ENCODE data around the gene TSPAN9. TPM values are rescaled to one million over a fixed set of nuclear protein-coding genes. Genes with fewer than 3 reads are reported as not detected.

The TSPAN9 gene
- total RNA-seq, 1 experiment from 2014 or later = 7.7 TPM

- Histone ChIP-seq H3K36me3 (ENCODE audit: control insufficient read depth, insufficient read depth, low read length) (no peaks in the 10 kb centered on the region), H3K9me3 (ENCODE audit: control insufficient read depth, insufficient read depth, low read depth, low read length) (no peaks in the 10 kb centered on the region), H3K4me3 (ENCODE audit: low read depth in 2 of 2, low read length in 2 of 2) (no peak overlapping the region), H3K27ac (ENCODE audit: low read length) (no peak overlapping the region), H3K27me3 (ENCODE audit: control insufficient read depth, insufficient read depth, low read length) (no peaks in the 10 kb centered on the region), H3K4me1 (ENCODE audit: control insufficient read depth, insufficient read depth, low read length) (no peaks in the 10 kb centered on the region)
- ATAC-seq = no peak
- BruUV-seq (replicated peaks) = no TSS peak
- in situ Hi-C loops (cut with HindIII; ENCODE audit: low pct_unique_long_range_greater_than_20kb, low sequenced_read_pairs) = no loop called here
- intact Hi-C loops (cut with micrococcal nuclease; ENCODE audit: unreplicated experiment) = no loop called here
- DNase-seq (ENCODE audit: low read depth, low spot score) = no peak
- CTCF ChIA-PET = no interaction called here
- TF ChIP-seq SIN3A (IDR thresholded peaks at IDR 0.05; ENCODE audit: borderline replicate concordance, insufficient read depth, low read depth, low read length) = no peak
- no peak for TF ChIP-seq POLR2AphosphoS5 (IDR thresholded peaks at IDR 0.05; ENCODE audit: low read depth, low read length)
- TF ChIP-seq REST (IDR thresholded peaks at IDR 0.05; ENCODE audit: insufficient read depth in 1 of 2, low read depth in 2 of 2, low read length in 1 of 2) = no peak
- TF ChIP-seq, protein P1, sequence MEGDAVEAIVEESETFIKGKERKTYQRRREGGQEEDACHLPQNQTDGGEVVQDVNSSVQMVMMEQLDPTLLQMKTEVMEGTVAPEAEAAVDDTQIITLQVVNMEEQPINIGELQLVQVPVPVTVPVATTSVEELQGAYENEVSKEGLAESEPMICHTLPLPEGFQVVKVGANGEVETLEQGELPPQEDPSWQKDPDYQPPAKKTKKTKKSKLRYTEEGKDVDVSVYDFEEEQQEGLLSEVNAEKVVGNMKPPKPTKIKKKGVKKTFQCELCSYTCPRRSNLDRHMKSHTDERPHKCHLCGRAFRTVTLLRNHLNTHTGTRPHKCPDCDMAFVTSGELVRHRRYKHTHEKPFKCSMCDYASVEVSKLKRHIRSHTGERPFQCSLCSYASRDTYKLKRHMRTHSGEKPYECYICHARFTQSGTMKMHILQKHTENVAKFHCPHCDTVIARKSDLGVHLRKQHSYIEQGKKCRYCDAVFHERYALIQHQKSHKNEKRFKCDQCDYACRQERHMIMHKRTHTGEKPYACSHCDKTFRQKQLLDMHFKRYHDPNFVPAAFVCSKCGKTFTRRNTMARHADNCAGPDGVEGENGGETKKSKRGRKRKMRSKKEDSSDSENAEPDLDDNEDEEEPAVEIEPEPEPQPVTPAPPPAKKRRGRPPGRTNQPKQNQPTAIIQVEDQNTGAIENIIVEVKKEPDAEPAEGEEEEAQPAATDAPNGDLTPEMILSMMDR (IDR thresholded peaks at IDR 0.05) = no peak
- no peak for TF ChIP-seq TCF7L2 (IDR thresholded peaks at IDR 0.05; ENCODE audit: low read depth, low read length)
- POLR2A ChIA-PET = interaction anchor here (0.5 kb wide), 1 partner anchor 88 kb away, joined by 8 read pairs; no protein-coding TSS in a partner anchor
Measured at GRCh38 chr12:3154006-3154405, 76.8 kb downstream of the TSPAN9 start.

DNA sequence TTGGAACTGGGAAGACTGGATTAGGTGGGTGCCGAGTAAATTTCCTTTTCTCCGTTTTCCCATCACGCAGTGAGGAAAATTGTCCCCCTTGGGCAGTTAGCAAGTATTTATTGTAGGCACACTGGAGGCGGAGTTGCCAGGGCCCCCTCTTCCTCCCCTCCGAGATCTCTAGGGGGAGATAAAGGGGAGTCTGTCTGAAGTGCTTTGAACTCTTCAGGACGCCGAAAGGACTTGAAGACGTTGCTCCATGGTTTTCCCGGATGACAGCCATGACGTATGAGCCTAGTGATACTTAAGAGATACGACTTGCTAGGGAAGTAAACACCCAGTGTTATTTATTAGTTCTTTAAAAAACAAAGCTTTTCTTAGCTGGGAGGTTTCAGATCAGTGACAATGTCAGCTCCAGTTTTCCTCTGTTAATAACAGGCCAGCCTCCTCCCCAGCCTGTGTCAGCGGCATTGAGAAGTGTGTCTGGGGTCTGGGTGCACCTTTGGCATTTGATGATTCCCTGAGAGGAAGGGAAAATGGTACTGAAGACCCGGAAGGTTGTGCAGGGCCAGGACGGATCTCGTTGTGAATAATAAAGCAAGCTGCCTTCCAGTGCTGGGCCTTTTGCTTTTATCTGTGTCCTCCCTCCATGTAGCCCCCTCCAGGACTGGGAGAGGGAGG lies 78.7 kb downstream of the TSPAN9 start:
- no peak for DNase-seq (ENCODE audit: low read depth, low spot score)
- no peak overlapping the region for H3K27ac ChIP-seq (ENCODE audit: low read length)
- ChIA-PET POLR2A (no interaction called here), CTCF (no interaction called here)
- H3K4me3 ChIP-seq (ENCODE audit: low read depth in 2 of 2, low read length in 2 of 2) = no peak overlapping the region
- no peak for ATAC-seq
- intact Hi-C loops (cut with micrococcal nuclease; ENCODE audit: unreplicated experiment) (no loop called here), in situ Hi-C loops (cut with HindIII; ENCODE audit: low pct_unique_long_range_greater_than_20kb, low sequenced_read_pairs) (no loop called here)
- TF ChIP-seq SIN3A (IDR thresholded peaks at IDR 0.05; ENCODE audit: borderline replicate concordance, insufficient read depth, low read depth, low read length) (no peak), TCF7L2 (IDR thresholded peaks at IDR 0.05; ENCODE audit: low read depth, low read length) (no peak), POLR2AphosphoS5 (IDR thresholded peaks at IDR 0.05; ENCODE audit: low read depth, low read length) (no peak)
- H3K36me3 ChIP-seq (ENCODE audit: control insufficient read depth, insufficient read depth, low read length) = no peaks in the 10 kb centered on the region
- no peaks in the 10 kb centered on the region for H3K27me3 ChIP-seq (ENCODE audit: control insufficient read depth, insufficient read depth, low read length)
- no peaks in the 10 kb centered on the region for H3K4me1 ChIP-seq (ENCODE audit: control insufficient read depth, insufficient read depth, low read length)
- no peaks in the 10 kb centered on the region for H3K9me3 ChIP-seq (ENCODE audit: control insufficient read depth, insufficient read depth, low read depth, low read length)
- BruUV-seq (replicated peaks) = no TSS peak

GRCh38 chr12:3157581-3158323 lies 80.6 kb downstream of the TSPAN9 start:
- no peak for TF ChIP-seq REST (IDR thresholded peaks at IDR 0.05; ENCODE audit: insufficient read depth in 1 of 2, low read depth in 2 of 2, low read length in 1 of 2)
- TF ChIP-seq, protein P1 (IDR thresholded peaks at IDR 0.05) = no peak
- TF ChIP-seq SIN3A (IDR thresholded peaks at IDR 0.05; ENCODE audit: borderline replicate concordance, insufficient read depth, low read depth, low read length) = no peak
- in situ Hi-C loops (cut with HindIII; ENCODE audit: low pct_unique_long_range_greater_than_20kb, low sequenced_read_pairs) (no loop called here), intact Hi-C loops (cut with micrococcal nuclease; ENCODE audit: unreplicated experiment) (no loop called here)
- no peak for ATAC-seq
- no peak for DNase-seq (ENCODE audit: low read depth, low spot score)
- no peaks in the 10 kb centered on the region for H3K4me1 ChIP-seq (ENCODE audit: control insufficient read depth, insufficient read depth, low read length)
- no peak overlapping the region for H3K27ac ChIP-seq (ENCODE audit: low read length)
- H3K9me3 ChIP-seq (ENCODE audit: control insufficient read depth, insufficient read depth, low read depth, low read length) = no peaks in the 10 kb centered on the region
- H3K4me3 ChIP-seq (ENCODE audit: low read depth in 2 of 2, low read length in 2 of 2) = no peak overlapping the region
- no TSS peak for BruUV-seq (replicated peaks)
- POLR2A ChIA-PET = no interaction called here
- CTCF ChIA-PET = no interaction called here
- H3K27me3 ChIP-seq (ENCODE audit: control insufficient read depth, insufficient read depth, low read length) = no peaks in the 10 kb centered on the region
- no peaks in the 10 kb centered on the region for H3K36me3 ChIP-seq (ENCODE audit: control insufficient read depth, insufficient read depth, low read length)
